Karpas-422 (cell line): ENCODE results near the gene BLTP3B. TPM values are rescaled to one million over a fixed set of nuclear protein-coding genes. Genes with fewer than 3 reads are reported as not detected.

ENCODE experiments used
- DNase-seq: peaks from one replicate; pipeline ENCODE4 v3.0.0-alpha.2; 2015
- H2AFZ ChIP-seq: fragments of 200-600 bp; sonication (generic); 2 replicates; pipeline ENCODE4 v1.6.1; 2014; ENCODE audit warnings: antibody characterized with exemption, low read length, mixed read lengths
- H3K27ac ChIP-seq: fragments of 200-600 bp; sonication (generic); 2 replicates; pipeline ENCODE4 v1.5.1; 2014; ENCODE audit warnings: mild to moderate bottlenecking, low read length, moderate library complexity
- H3K27me3 ChIP-seq: fragments of 200-600 bp; sonication (generic); 2 replicates; pipeline ENCODE4 v1.6.1; 2014; ENCODE audit warnings: low read length, mixed read lengths
- H3K36me3 ChIP-seq: fragments of 200-600 bp; sonication (generic); 2 replicates; pipeline ENCODE4 v1.6.1; 2014; ENCODE audit warnings: low read length, mixed read lengths; ENCODE audit not compliant: insufficient read depth
- H3K4me1 ChIP-seq: fragments of 200-600 bp; sonication (generic); 2 replicates; pipeline ENCODE4 v1.6.1; 2014; ENCODE audit warnings: mild to moderate bottlenecking, low read length, mixed read lengths
- H3K4me2 ChIP-seq: fragments of 200-600 bp; sonication (generic); 2 replicates; pipeline ENCODE4 v1.6.1; 2014; ENCODE audit warnings: low read length, low read depth, mild to moderate bottlenecking; ENCODE audit not compliant: poor library complexity, severe bottlenecking
- H3K4me3 ChIP-seq: fragments of 200-600 bp; sonication (generic); 2 replicates; pipeline ENCODE4 v1.5.1; 2014; ENCODE audit warnings: mild to moderate bottlenecking, antibody characterized with exemption, low read length, mixed read lengths
- H3K79me2 ChIP-seq: fragments of 200-600 bp; sonication (generic); 2 replicates; pipeline ENCODE4 v1.6.1; 2014; ENCODE audit warnings: mild to moderate bottlenecking, low read length, mixed read lengths
- H3K9ac ChIP-seq: fragments of 200-600 bp; sonication (generic); 2 replicates; pipeline ENCODE4 v1.6.0; 2014; ENCODE audit warnings: low read length
- H3K9me2 ChIP-seq: fragments of 200-600 bp; sonication (generic), shearing (Covaris generic); replicated peaks from 2 replicates; pipeline ENCODE4 v1.6.0; 2014; ENCODE audit warnings: mild to moderate bottlenecking, low read length, moderate library complexity; ENCODE audit not compliant: insufficient read depth
- H3K9me3 ChIP-seq: fragments of 300-700, 200-600 bp; sonication (generic); 2 replicates; pipeline ENCODE4 v1.6.1; 2014; ENCODE audit warnings: low read length, mixed read lengths
- H4K20me1 ChIP-seq: fragments of 200-600 bp; sonication (generic); 2 replicates; pipeline ENCODE4 v1.6.1; 2014; ENCODE audit warnings: mild to moderate bottlenecking, antibody characterized with exemption, low read length, low read depth; ENCODE audit not compliant: insufficient read depth
- total RNA-seq: library from RNA; depleted of rRNA; stranded (reverse); fragments of >200 nt; shearing (Covaris generic); gene quantifications from 2 replicates; pipeline ENCODE4 v1.2.3, GENCODE V29; 2014; ENCODE audit warnings: low replicate concordance

The BLTP3B gene
- total RNA-seq, 1 experiment from 2014 or later: 17.3 TPM

- no peaks in the 10 kb centered on the region for H3K9me2 ChIP-seq
- no peak overlapping the region for H3K9ac ChIP-seq
- no peak overlapping the region for H2AFZ ChIP-seq
- no peak overlapping the region for H3K27ac ChIP-seq
- no peaks in the 10 kb centered on the region for H4K20me1 ChIP-seq
- no peak overlapping the region for H3K4me2 ChIP-seq
- no peak for DNase-seq
- no peaks in the 10 kb centered on the region for H3K79me2 ChIP-seq
- H3K27me3 ChIP-seq: no peaks in the 10 kb centered on the region
- H3K36me3 ChIP-seq: no peaks in the 10 kb centered on the region; the same call in 1 of the 2 replicates
- H3K4me1 ChIP-seq: no peaks in the 10 kb centered on the region
- H3K4me3 ChIP-seq: no peak overlapping the region
- H3K9me3 ChIP-seq: no peaks in the 10 kb centered on the region
These were observed 14.8 kb upstream of the BLTP3B start for GRCh38 chr12:100157427-100157821.

GRCh38 chr12:100156731-100157426, 14.2 kb upstream of the BLTP3B start:
- Histone ChIP-seq H3K9me2 (no peaks in the 10 kb centered on the region), H3K9ac (no peak overlapping the region), H3K27ac (no peak overlapping the region)

GRCh38 chr12:100154474-100155247, 12.0 kb upstream of the BLTP3B start:
- H2AFZ ChIP-seq: no peak overlapping the region
- no peak overlapping the region for H3K4me2 ChIP-seq
- no peaks in the 10 kb centered on the region for H3K4me1 ChIP-seq
- DNase-seq: peak; percentile 83
- no peaks in the 10 kb centered on the region for H3K79me2 ChIP-seq
- H3K36me3 ChIP-seq: no peaks in the 10 kb centered on the region
- H3K4me3 ChIP-seq: no peak overlapping the region
- H3K9me3 ChIP-seq: no peaks in the 10 kb centered on the region
- no peak overlapping the region for H3K9ac ChIP-seq
- H4K20me1 ChIP-seq: no peaks in the 10 kb centered on the region
- no peaks in the 10 kb centered on the region for H3K27me3 ChIP-seq
- no peaks in the 10 kb centered on the region for H3K9me2 ChIP-seq
- H3K27ac ChIP-seq: no peak overlapping the region

More at GRCh38 chr12:100156731-100157426, 14.2 kb upstream of the BLTP3B start:
- no peak for DNase-seq
- Histone ChIP-seq H3K4me1 (no peaks in the 10 kb centered on the region), H2AFZ (no peak overlapping the region), H3K9me3 (no peaks in the 10 kb centered on the region), H3K36me3 (no peaks in the 10 kb centered on the region; the same call in 1 of the 2 replicates), H3K27me3 (no peaks in the 10 kb centered on the region), H4K20me1 (no peaks in the 10 kb centered on the region), H3K79me2 (no peaks in the 10 kb centered on the region), H3K4me2 (no peak overlapping the region), H3K4me3 (no peak overlapping the region)

GRCh38 chr12:100153131-100153530, 10.5 kb upstream of the BLTP3B start:
- H3K27ac ChIP-seq: no peak overlapping the region
- no peaks in the 10 kb centered on the region for H3K36me3 ChIP-seq
- no peaks in the 10 kb centered on the region for H4K20me1 ChIP-seq
- no peaks in the 10 kb centered on the region for H3K27me3 ChIP-seq
- no peak overlapping the region for H3K4me3 ChIP-seq
- no peak overlapping the region for H3K9ac ChIP-seq
- no peaks in the 10 kb centered on the region for H3K9me3 ChIP-seq
- no peaks in the 10 kb centered on the region for H3K9me2 ChIP-seq
- H3K79me2 ChIP-seq: no peaks in the 10 kb centered on the region
- H3K4me1 ChIP-seq: no peaks in the 10 kb centered on the region
- no peak overlapping the region for H3K4me2 ChIP-seq
- H2AFZ ChIP-seq: no peak overlapping the region
- no peak for DNase-seq

- Histone ChIP-seq H3K4me1 (no peaks in the 10 kb centered on the region), H4K20me1 (no peaks in the 10 kb centered on the region), H2AFZ (no peak overlapping the region), H3K9ac (no peak overlapping the region), H3K4me2 (no peak overlapping the region), H3K79me2 (no peaks in the 10 kb centered on the region), H3K27ac (no peak overlapping the region), H3K4me3 (no peak overlapping the region), H3K27me3 (no peaks in the 10 kb centered on the region), H3K9me3 (no peaks in the 10 kb centered on the region), H3K9me2 (no peaks in the 10 kb centered on the region), H3K36me3 (no peaks in the 10 kb centered on the region)
- DNase-seq: no peak
These were observed 9.1 kb upstream of the BLTP3B start for GRCh38 chr12:100151769-100152168.

GRCh38 chr12:100146252-100146651, 3.6 kb upstream of the BLTP3B start:
- H3K79me2 ChIP-seq: peaks cover 6% of the 10 kb centered on the region; the same call in 1 of the 2 replicates
- H2AFZ ChIP-seq: no peak overlapping the region
- H3K4me2 ChIP-seq: no peak overlapping the region
- DNase-seq: no peak
- H3K4me3 ChIP-seq: no peak overlapping the region
- H3K9me2 ChIP-seq: no peaks in the 10 kb centered on the region
- H3K36me3 ChIP-seq: no peaks in the 10 kb centered on the region
- no peaks in the 10 kb centered on the region for H3K9me3 ChIP-seq
- H4K20me1 ChIP-seq: no peaks in the 10 kb centered on the region
- no peak overlapping the region for H3K9ac ChIP-seq
- peaks cover 17% of the 10 kb centered on the region for H3K4me1 ChIP-seq
- no peak overlapping the region for H3K27ac ChIP-seq
- H3K27me3 ChIP-seq: no peaks in the 10 kb centered on the region

GRCh38 chr12:100145643-100146042, 3.0 kb upstream of the BLTP3B start:
- no peak overlapping the region for H3K4me2 ChIP-seq
- no peak overlapping the region for H2AFZ ChIP-seq
- DNase-seq: no peak
- H3K4me3 ChIP-seq: no peak overlapping the region
- H3K9ac ChIP-seq: no peak overlapping the region
- H3K27ac ChIP-seq: no peak overlapping the region
- H4K20me1 ChIP-seq: no peaks in the 10 kb centered on the region
- H3K36me3 ChIP-seq: no peaks in the 10 kb centered on the region
- H3K27me3 ChIP-seq: no peaks in the 10 kb centered on the region
- peaks cover 17% of the 10 kb centered on the region for H3K4me1 ChIP-seq
- H3K79me2 ChIP-seq: peaks cover 9% of the 10 kb centered on the region; the same call in 1 of the 2 replicates
- no peaks in the 10 kb centered on the region for H3K9me3 ChIP-seq
- no peaks in the 10 kb centered on the region for H3K9me2 ChIP-seq

- H3K4me2 ChIP-seq: peak overlapping the region; percentile 84
- H3K27me3 ChIP-seq: no peaks in the 10 kb centered on the region
- H3K79me2 ChIP-seq: peaks cover 34% of the 10 kb centered on the region
- peaks cover 23% of the 10 kb centered on the region for H4K20me1 ChIP-seq
- no peaks in the 10 kb centered on the region for H3K9me3 ChIP-seq
- peak overlapping the region; percentile 87 for H3K4me3 ChIP-seq
- H3K4me1 ChIP-seq: peaks cover 38% of the 10 kb centered on the region
- H3K9ac ChIP-seq: peak overlapping the region; percentile 87
- H3K36me3 ChIP-seq: no peaks in the 10 kb centered on the region
- peak; percentile 74 for DNase-seq
- H3K27ac ChIP-seq: no peak overlapping the region
- peak overlapping the region; percentile 97 for H2AFZ ChIP-seq
- H3K9me2 ChIP-seq: no peaks in the 10 kb centered on the region
These were observed 450 bp downstream of the BLTP3B start for GRCh38 chr12:100141998-100142850.
